Ammon's horn (tissue), 1 donor: ENCODE data around the gene BIK.
"Not testable (repeated sequence)": the region's sequence is repeated elsewhere in the genome, so short reads cannot be mapped to it uniquely, and the experiment has no call there.

Source experiments
- DNase-seq: peaks from one replicate; pipeline ENCODE4 v3.0.0-alpha.2; 2016; ENCODE audit warnings: low spot score

BIK gene

GRCh38 chr22:43110444-43110926, at the start of gene BIK:
Gene BIK (plus strand): TSS chr22:43110750. CDS start chr22:43124023, 13,273 bp downstream.
- DNase-seq: no peak

GRCh38 chr22:43066134-43066533, 44.4 kb upstream of the BIK start:
- DNase-seq: no peak

GRCh38 chr22:43066844-43067385, 43.6 kb upstream of the BIK start:
- DNase-seq: no peak

- DNase-seq: peak; percentile 45
These were observed 33.3 kb upstream of the BIK start for GRCh38 chr22:43077121-43077877.

GRCh38 chr22:43078522-43078921, 32.0 kb upstream of the BIK start:
- no peak for DNase-seq

GRCh38 chr22:43079742-43080141, 30.8 kb upstream of the BIK start:
- no peak for DNase-seq

GRCh38 chr22:43080616-43081015, 29.9 kb upstream of the BIK start:
- DNase-seq: no peak

- DNase-seq: no peak
These were observed 28.6 kb upstream of the BIK start for GRCh38 chr22:43081968-43082367.

- DNase-seq: peak; percentile 35
These were observed 24.6 kb upstream of the BIK start for GRCh38 chr22:43085658-43086606.

GRCh38 chr22:43088627-43088983, 21.9 kb upstream of the BIK start:
- no peak for DNase-seq

- peak; percentile 91 for DNase-seq
These were observed 21.4 kb upstream of the BIK start, which contains the start of gene TTLL1 for GRCh38 chr22:43088984-43089717. Gene TTLL1 (minus strand): TSS chr22:43089391. CDS start chr22:43075586, 13,805 bp downstream.

GRCh38 chr22:43090130-43090789, 20.3 kb upstream of the BIK start:
- DNase-seq: peak; percentile 83

GRCh38 chr22:43092085-43092484, 18.5 kb upstream of the BIK start:
- no peak for DNase-seq

- no peak for DNase-seq
These were observed 16.5 kb upstream of the BIK start for GRCh38 chr22:43094085-43094484.

GRCh38 chr22:43094551-43094950, 16.0 kb upstream of the BIK start:
- no peak for DNase-seq

GRCh38 chr22:43096420-43096819, 14.1 kb upstream of the BIK start:
- DNase-seq: no peak

- DNase-seq: no peak
These were observed 12.2 kb upstream of the BIK start for GRCh38 chr22:43098356-43098755.

GRCh38 chr22:43099095-43099494, 11.5 kb upstream of the BIK start:
- no peak for DNase-seq

GRCh38 chr22:43100225-43100624, 10.3 kb upstream of the BIK start:
- DNase-seq: no peak

- no peak for DNase-seq
These were observed 9.2 kb upstream of the BIK start for GRCh38 chr22:43101306-43101705.

- not testable (repeated sequence) for DNase-seq
These were observed 6.4 kb upstream of the BIK start for GRCh38 chr22:43104056-43104625.
